ENCODE data around the gene RPS27. TPM values are rescaled to one million over a fixed set of nuclear protein-coding genes. Genes with fewer than 3 reads are reported as not detected.
A peak's percentile ranks its signal among the peaks of the same experiment; 100 is the strongest.
"Not testable (repeated sequence)": the region's sequence is repeated elsewhere in the genome, so short reads cannot be mapped to it uniquely, and the experiment has no call there.

Gene RPS27
- total RNA-seq, 4 donors from 2014 or later = 688 to 4,009 (median 2,458) TPM

DNA sequence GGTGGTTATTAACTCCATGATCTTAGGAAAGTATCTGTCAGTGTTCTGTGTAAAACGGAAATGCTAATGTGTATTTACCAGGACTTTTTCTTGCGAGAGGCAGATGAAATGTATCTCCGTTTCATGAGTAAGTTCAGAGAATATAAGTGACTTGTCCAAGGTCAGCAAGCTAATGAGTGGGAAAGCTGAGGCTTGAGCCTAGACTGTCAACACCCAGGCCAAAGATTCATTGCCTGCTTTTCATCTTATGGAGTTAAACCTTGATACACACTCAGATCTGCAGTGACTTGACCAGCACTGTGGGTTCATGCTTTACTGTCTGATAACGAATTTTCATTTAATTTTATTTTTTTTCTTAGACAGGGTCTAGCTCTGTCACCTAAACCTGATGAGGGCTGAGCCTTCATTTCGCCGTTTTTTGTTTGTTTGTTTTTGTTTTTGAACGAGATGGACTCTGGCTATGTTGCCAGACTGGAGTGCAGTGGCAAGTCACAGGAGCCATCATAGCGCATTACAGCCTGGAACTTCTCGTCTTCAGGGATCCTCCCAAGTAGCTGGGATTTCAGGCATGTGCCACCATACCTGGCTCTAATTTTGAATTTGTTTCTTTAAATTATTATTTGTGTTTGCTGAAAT is 12.2 kb upstream of the RPS27 start:
- Histone ChIP-seq H3K4me1 (peaks cover 0 to 32% (median 19%) of the 10 kb centered on the region in 3 donors), H3K9me3 (no peaks in the 10 kb centered on the region), H3K27ac (peak overlapping the region; percentile 90 to 94 (median 94)), H3K36me3 (peaks cover 8 to 72% (median 22%) of the 10 kb centered on the region in 3 donors), H3K27me3 (no peaks in the 10 kb centered on the region), H3K4me3 (peak overlapping the region; percentile 84 to 90 (median 88))
- TF ChIP-seq CTCF (IDR thresholded peaks at IDR 0.05) = no peak
- TF ChIP-seq POLR2A (IDR thresholded peaks at IDR 0.05) = no peak
- no peak for DNase-seq
- whole genome bisulfite sequencing, 2 donors = 48 to 54% methylated on average over 9 of the region's 9 CpGs
- intact Hi-C loops (cut with DNase I) = no loop called here

GRCh38 chr1:153979091-153979490 is 11.5 kb upstream of the RPS27 start:
- intact Hi-C loops (cut with DNase I); H3K27ac ChIP-seq; H3K27me3 ChIP-seq; H3K9me3 ChIP-seq; H3K4me3 ChIP-seq; DNase-seq: not testable (repeated sequence)
- peaks cover under 1 to 34% (median 19%) of the 10 kb centered on the region in 3 donors for H3K4me1 ChIP-seq
- 84 to 96% methylated on average over 11 of the region's 12 CpGs for WGBS, 2 donors
- peaks cover 8 to 70% (median 17%) of the 10 kb centered on the region in 3 donors for H3K36me3 ChIP-seq

GRCh38 chr1:153981735-153982134 is 8.8 kb upstream of the RPS27 start:
- not testable (repeated sequence) for H3K9me3 ChIP-seq, H3K27me3 ChIP-seq, H3K4me3 ChIP-seq, DNase-seq
- H3K4me1 ChIP-seq = peaks cover 10 to 44% (median 16%) of the 10 kb centered on the region in 3 donors
- H3K27ac ChIP-seq = peak overlapping the region in 1 of 4 donors; percentile 3
- H3K36me3 ChIP-seq = peaks cover 0 to 47% (median 8%) of the 10 kb centered on the region in 3 donors
- intact Hi-C loops (cut with DNase I) = loop anchor here (10.0 kb wide), 1 partner anchor 307 kb away; the partner anchor contains the start of genes ILF2 and NPR1
- 88 to 95% methylated on average over 2 of the region's 2 CpGs for WGBS, 2 donors

- peaks cover 4 to 33% (median 18%) of the 10 kb centered on the region in 3 donors for H3K4me1 ChIP-seq
- H3K27me3 ChIP-seq = no peaks in the 10 kb centered on the region
- peak overlapping the region in 3 of 4 donors; percentile 64 to 75 (median 72) for H3K4me3 ChIP-seq
- no peak for DNase-seq
- H3K27ac ChIP-seq = peak overlapping the region in 3 of 4 donors; percentile 83 to 97 (median 89)
- intact Hi-C loops (cut with DNase I) = loop anchor here (10.0 kb wide), 1 partner anchor 310 kb away; the partner anchor contains the start of genes ILF2 and NPR1
- 67 to 68% methylated on average over 6 of the region's 6 CpGs for WGBS, 2 donors
- H3K36me3 ChIP-seq = peaks cover 0 to 40% (median 8%) of the 10 kb centered on the region in 3 donors
- no peak for TF ChIP-seq CTCF (IDR thresholded peaks at IDR 0.05)
- no peak for TF ChIP-seq POLR2A (IDR thresholded peaks at IDR 0.05)
- no peaks in the 10 kb centered on the region for H3K9me3 ChIP-seq
Measured at GRCh38 chr1:153984123-153984894, 6.3 kb upstream of the RPS27 start.

DNA sequence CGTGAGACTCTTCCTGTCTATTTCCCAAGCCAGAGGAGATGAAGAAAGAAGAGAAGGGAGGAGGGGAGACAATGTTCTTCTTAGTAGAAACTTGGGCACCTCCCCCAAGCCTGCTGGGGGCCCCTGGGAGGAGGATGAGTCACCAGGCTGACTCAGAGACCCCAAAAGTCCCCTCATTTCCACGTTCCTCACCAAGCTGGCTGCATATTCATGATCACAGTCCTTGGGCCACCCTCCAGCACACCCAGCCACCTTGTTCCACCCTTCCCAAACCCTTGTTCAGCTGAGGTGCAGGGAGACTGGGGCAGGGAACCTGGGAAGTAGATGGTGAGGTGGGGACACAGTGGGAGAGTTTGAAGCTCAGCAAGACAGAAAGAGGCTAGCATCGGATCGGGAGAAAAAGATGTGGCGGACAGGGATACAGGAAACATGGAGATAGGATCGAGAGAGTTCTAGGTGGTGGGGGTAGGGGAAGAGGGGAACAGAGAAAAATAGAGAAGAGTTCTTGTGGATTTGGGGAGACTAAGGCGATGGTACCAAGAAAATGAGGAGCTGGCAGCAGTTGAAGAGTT is 5.1 kb upstream of the RPS27 start:
- 5 to 6% methylated on average over 7 of the region's 7 CpGs for whole genome bisulfite sequencing, 2 donors
- intact Hi-C loops (cut with DNase I) = loop anchor here (5.0 to 10.0 kb wide), 2 partner anchors 188 to 311 kb away; partner anchors contain the start of genes ILF2 and NPR1
- H3K36me3 ChIP-seq = peaks cover 0 to 34% (median 8%) of the 10 kb centered on the region in 3 donors
- H3K4me3 ChIP-seq = peak overlapping the region; percentile 58 to 75 (median 68)
- H3K4me1 ChIP-seq = peaks cover 8 to 39% (median 23%) of the 10 kb centered on the region in 3 donors
- H3K9me3 ChIP-seq = no peaks in the 10 kb centered on the region
- TF ChIP-seq POLR2A (IDR thresholded peaks at IDR 0.05) = peak in 1 of 4 donors; percentile 23
- TF ChIP-seq CTCF (IDR thresholded peaks at IDR 0.05) = no peak
- H3K27me3 ChIP-seq = no peaks in the 10 kb centered on the region
- peak overlapping the region; percentile 83 to 97 (median 86) for H3K27ac ChIP-seq
- no peak for DNase-seq

All from esophagus squamous epithelium (tissue), 5 donors.